Stomach (tissue), 4 donors: ENCODE data around the gene MTCL3.

Source experiments
- CTCF ChIP-seq, 7 experiments: fragments of 450-650 bp in 4 of 7; fragments of 200-600 bp in 3 of 7; sonication (generic) in 3 of 7; IDR thresholded peaks; one replicate each; pipeline ENCODE4 v1.5.1; 2016 to 2019; ENCODE audit warnings: antibody characterized with exemption in 7 of 7, control low read depth in 2 of 7, mild to moderate bottlenecking in 1 of 7
- POLR2A ChIP-seq, 4 donors: fragments of 450-650 bp; IDR thresholded peaks; one replicate each; pipeline ENCODE4 v1.6.1; 2016; ENCODE audit warnings: antibody characterized with exemption in 4 of 4, control low read depth in 2 of 4, mild to moderate bottlenecking in 1 of 4, moderate library complexity in 1 of 4

- TF ChIP-seq CTCF (IDR thresholded peaks at IDR 0.05) = no peak
- TF ChIP-seq POLR2A (IDR thresholded peaks at IDR 0.05) = no peak
These were observed 60.9 kb downstream of the MTCL3 start for GRCh38 chr6:127458222-127458621.
